KBM-7 (cell line): ENCODE results near the gene NTN4.
"Not testable (repeated sequence)": the region's sequence is repeated elsewhere in the genome, so short reads cannot be mapped to it uniquely, and the experiment has no call there.

Source experiments
- DNase-seq: peaks from one replicate; pipeline ENCODE4 v3.0.0-alpha.2; 2015
- in situ Hi-C: fragments of 300-500 bp; cut with MboI; formaldehyde crosslinking; loops from 2 replicates; pipeline ENCODE4 v1.14.3; 2020; ENCODE audit warnings: low sequenced_read_pairs, low pct_unique_long_range_greater_than_20kb, mixed read lengths

NTN4 gene

GRCh38 chr12:95637471-95638155, 153.0 kb downstream of the NTN4 start:
- in situ Hi-C loops, result no loop called here
- no peak for DNase-seq

GRCh38 chr12:95637010-95637409, 153.6 kb downstream of the NTN4 start:
- no peak for DNase-seq
- in situ Hi-C loops, result no loop called here

GRCh38 chr12:95634622-95635621, 155.6 kb downstream of the NTN4 start:
- no peak for DNase-seq
- in situ Hi-C loops, result no loop called here

GRCh38 chr12:95633732-95634465, 156.7 kb downstream of the NTN4 start:
- DNase-seq, result no peak
- in situ Hi-C loops, result no loop called here

GRCh38 chr12:95633049-95633731, 157.4 kb downstream of the NTN4 start:
- DNase-seq, result no peak
- in situ Hi-C loops, result no loop called here

DNA sequence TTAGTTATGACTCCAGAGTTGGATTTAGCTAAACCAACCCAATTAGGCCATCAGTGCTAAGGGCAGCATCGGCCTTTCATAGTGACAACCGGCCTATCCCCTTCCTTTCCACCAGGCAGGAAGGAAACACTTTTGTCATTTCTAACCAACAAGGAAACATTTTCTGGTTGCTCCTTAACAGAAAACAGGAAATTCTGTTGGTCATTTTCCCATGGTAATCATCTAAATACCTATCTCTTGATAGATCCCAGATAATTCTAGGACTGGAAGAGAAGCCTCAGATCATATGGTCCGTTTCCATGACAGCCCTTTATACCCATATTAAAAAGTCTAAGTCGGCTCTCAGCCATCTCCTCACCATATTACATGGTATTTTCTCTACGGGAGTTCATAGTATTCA, 160.1 kb downstream of the NTN4 start:
- DNase-seq, result no peak
- in situ Hi-C loops, result no loop called here

DNA sequence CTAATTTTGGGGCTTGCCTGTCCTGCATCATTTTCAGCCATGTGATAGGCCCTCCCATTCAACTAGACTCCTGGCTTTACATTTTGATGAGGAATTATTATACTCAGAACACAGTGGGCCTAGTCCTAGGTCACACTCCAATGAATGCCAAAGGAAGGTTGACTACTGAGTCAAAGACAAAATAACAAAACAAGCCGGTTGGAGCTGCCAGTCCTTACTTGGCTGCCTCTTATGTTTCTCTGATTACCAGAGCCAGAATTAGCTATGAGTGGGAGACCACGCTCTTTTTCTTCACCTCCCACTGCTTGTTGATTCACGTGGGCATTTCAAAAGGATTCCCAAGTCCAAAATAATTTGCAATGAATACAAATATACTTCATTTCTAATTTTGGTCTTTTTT, 161.2 kb downstream of the NTN4 start:
- in situ Hi-C loops, result no loop called here
- DNase-seq, result no peak

DNA sequence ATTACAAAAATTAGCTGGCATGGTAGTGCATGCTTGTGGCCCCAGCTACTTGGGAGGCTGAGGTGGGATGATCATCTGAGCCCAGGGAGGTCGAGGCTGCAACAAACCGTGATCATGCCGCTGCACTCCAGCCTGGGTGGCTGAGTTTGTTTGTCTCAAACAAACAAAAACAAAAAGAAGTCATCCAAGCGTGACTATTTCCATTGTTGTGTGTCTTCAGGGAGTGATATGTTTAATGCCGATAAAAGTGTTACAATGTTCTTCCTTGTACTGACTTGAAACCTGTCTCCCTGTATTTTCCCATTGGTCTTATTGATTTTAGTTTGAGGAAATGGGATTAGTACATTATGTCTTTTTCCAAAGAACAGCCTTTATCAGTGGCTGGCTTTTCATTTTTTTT, 163.7 kb downstream of the NTN4 start:
- in situ Hi-C loops, result no loop called here
- no peak for DNase-seq

DNA sequence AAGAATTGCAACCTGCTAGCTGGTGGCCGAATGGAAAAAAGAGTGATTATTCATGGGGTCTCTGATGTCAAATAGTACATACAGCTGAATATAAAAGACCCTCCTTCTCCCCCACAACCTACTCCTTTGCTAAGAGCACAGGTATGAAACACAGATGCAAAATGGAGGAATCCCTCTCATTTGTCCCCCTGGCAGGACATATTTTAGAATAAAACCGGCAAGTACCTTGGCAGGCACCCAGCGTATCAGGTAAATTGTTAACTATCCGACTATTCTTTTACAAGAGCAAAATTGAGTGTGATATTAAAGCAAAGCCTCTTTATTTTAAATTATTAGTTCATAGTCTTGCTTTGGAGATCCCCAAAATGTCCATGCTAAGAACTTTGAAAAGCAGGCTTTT, 165.6 kb downstream of the NTN4 start:
- in situ Hi-C loops, result no loop called here
- DNase-seq, result no peak

DNA sequence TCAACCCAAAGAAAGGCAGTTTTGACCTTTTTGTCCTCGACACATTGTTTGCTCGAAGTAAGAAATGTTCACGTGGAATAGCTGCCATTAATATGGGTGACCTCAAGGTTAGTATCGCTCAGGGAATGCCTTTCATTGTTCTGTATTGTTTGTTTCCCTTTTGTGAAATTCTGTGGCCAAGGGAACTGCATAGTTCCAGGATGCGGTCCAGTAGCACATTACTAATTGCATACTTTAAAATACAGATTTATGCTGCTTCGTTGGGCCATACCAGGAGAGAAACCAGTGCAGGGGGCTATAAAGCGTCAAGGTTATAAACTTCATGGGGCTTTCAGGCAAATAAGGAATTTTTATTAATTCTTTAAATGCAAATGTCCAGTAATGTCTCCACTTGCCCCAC, 166.0 kb downstream of the NTN4 start:
- no peak for DNase-seq
- in situ Hi-C loops, result no loop called here

GRCh38 chr12:95623554-95624170, 166.9 kb downstream of the NTN4 start:
- in situ Hi-C loops, result no loop called here
- DNase-seq, result peak; percentile 63

- in situ Hi-C loops, result no loop called here
Observed at GRCh38 chr12:95622879-95623278, 167.7 kb downstream of the NTN4 start.

DNA sequence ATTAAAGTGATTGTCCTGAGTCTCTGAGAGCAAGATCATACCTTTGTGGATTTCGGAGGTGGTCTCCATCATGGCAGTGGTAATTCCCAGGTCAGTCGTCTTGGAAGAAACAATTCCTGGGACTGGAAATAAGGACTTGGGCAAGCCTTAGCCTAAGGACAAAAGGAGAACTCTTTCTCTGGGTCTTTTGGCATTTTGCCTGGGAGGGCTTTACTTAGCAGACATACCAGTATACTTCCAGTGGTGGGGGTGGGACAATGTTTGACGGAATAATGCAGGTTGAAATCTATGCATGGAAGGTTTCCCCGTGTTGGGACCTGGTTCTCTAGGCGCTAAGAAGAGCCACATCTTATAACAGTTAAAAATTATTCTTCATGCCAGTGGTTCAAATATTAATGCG, 168.8 kb downstream of the NTN4 start:
- in situ Hi-C loops, result no loop called here
- no peak for DNase-seq

More at GRCh38 chr12:95622879-95623278, 167.7 kb downstream of the NTN4 start:
- no peak for DNase-seq

DNA sequence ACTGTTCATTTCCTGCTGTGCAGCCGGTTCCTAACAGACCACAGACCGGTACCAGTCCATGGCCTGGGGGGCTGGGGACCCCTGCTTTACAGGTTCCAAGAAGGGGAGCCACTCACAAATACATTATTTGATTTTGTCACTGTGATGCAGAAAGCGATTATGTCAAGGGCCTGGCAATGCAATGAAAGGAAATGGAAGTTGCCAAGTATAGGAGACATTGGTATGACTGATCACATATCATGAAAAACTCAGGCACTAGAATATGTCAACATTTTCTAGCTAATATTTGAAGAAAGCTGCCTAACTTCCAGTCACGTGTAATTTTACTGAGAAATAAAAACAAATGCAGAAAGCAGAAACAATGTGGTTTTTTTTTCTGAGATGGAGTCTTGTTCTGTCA, 170.4 kb downstream of the NTN4 start:
- in situ Hi-C loops, result no loop called here
- no peak for DNase-seq

- DNase-seq, result not testable (repeated sequence)
Observed at GRCh38 chr12:95616470-95616869, 174.1 kb downstream of the NTN4 start.

GRCh38 chr12:95615749-95616148, 174.8 kb downstream of the NTN4 start:
- in situ Hi-C loops, result no loop called here

More at GRCh38 chr12:95616470-95616869, 174.1 kb downstream of the NTN4 start:
- in situ Hi-C loops, result not testable (repeated sequence)

DNA sequence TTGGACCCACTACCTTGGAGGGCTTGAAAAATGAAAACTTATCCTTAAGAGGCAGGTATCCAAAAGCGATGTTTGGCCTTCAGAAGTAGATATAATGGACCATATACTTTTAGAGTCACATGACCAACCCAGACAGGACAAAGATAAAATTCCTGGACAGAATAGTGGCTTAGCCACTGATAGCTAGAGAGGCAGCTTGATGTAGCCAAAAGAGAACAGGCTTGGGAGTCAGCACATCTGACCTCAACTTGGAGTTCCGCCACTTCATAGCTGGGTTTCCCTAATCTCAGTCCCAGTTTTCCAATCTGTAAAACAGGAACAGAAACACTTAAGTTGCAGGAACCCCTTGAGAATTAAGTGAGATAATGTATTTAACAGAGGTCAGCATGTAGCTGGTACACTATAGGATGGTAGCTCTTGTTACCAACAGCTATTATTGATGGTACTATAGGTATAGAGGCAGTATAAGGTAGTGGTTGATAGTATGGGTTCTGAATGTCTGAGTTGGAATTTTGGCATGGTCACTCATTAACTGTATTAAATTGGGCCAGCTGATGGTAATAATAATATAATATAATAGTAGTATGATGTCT, 176.1 kb downstream of the NTN4 start:
- no peak for DNase-seq

More at GRCh38 chr12:95615749-95616148, 174.8 kb downstream of the NTN4 start:
- no peak for DNase-seq

DNA sequence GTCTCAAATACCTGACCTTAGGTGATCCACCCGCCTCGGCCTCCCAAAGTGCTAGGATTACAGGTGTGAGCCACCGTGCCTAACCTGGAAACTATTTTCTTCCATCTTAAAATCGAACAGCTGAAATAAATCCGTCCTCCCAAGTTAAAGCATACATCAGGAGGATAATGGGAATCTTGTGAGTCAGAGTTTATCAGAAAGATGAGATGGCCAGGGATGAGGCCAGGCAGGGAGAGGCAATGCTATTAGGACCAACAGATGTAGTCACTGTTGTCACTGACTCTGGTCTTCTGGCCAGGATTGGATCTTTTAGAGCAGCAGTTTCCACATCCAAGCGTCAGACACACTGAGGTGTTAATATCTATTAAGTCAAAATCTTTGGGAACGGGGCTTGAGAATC, 177.5 kb downstream of the NTN4 start:
- in situ Hi-C loops, result no loop called here
- DNase-seq, result no peak

More for the DNA sequence above, 176.1 kb downstream of the NTN4 start:
- in situ Hi-C loops, result no loop called here
